CD14-positive monocyte (primary cell): ENCODE data around the gene CHRM4. TPM values are rescaled to one million over a fixed set of nuclear protein-coding genes. Genes with fewer than 3 reads are reported as not detected.
A peak's percentile ranks its signal among the peaks of the same experiment; 100 is the strongest.

Experiments used
- DNase-seq, 3 donors: peaks; one replicate each; pipeline ENCODE4 v3.0.0-alpha.2; 2011 to 2022
- H2AFZ ChIP-seq: 2 replicates; pipeline ENCODE4 v1.6.0; 2012; ENCODE audit warnings: mild to moderate bottlenecking, low read depth, low read length, inconsistent platforms; ENCODE audit not compliant: insufficient read depth, poor library complexity, severe bottlenecking
- H3K27ac ChIP-seq, 2 donors: 1 replicate in 1 of 2; 2 replicates in 1 of 2; pipeline ENCODE4 v1.5.1; 2012 to 2013; ENCODE audit warnings: low read length in 2 of 2, control low read depth in 1 of 2, inconsistent platforms in 1 of 2, low read depth in 1 of 2, mild to moderate bottlenecking in 1 of 2
- H3K27me3 ChIP-seq, 2 donors: one replicate each; pipeline versions ENCODE4 v1.6.0 to v1.6.1; 2011 to 2013; ENCODE audit warnings: low read length in 2 of 2; ENCODE audit not compliant: control insufficient read depth in 2 of 2, insufficient read depth in 2 of 2
- H3K36me3 ChIP-seq, 2 donors: replicated peaks in 1 of 2; 1 replicate in 1 of 2; 2 replicates in 1 of 2; pipeline versions ENCODE4 v1.5.1 to v1.6.1; 2012 to 2013; ENCODE audit warnings: low read length in 2 of 2, control low read depth in 1 of 2, inconsistent platforms in 1 of 2, mild to moderate bottlenecking in 1 of 2; ENCODE audit not compliant: insufficient read depth in 2 of 2, control insufficient read depth in 1 of 2
- H3K4me1 ChIP-seq, 2 donors: 1 replicate in 1 of 2; 2 replicates in 1 of 2; pipeline versions ENCODE4 v1.5.1 to v1.6.1; 2012 to 2013; ENCODE audit warnings: low read length in 2 of 2, control low read depth in 1 of 2, inconsistent platforms in 1 of 2, mild to moderate bottlenecking in 1 of 2, moderate library complexity in 1 of 2; ENCODE audit not compliant: insufficient read depth in 2 of 2, control insufficient read depth in 1 of 2
- H3K4me2 ChIP-seq: replicated peaks from 2 replicates; pipeline ENCODE3; 2012; ENCODE audit warnings: low read length, moderate library complexity, mild to moderate bottlenecking; ENCODE audit not compliant: poor library complexity, severe bottlenecking; ENCODE audit errors: extremely low read depth
- H3K4me3 ChIP-seq, 3 experiments: fragments of 200-600 bp in 1 of 3; sonication (generic) in 1 of 3; replicated peaks in 1 of 3; 1 replicate in 2 of 3; 2 replicates in 1 of 3; pipeline ENCODE4 v1.5.1; 2011 to 2013; ENCODE audit warnings: low read length in 3 of 3, mild to moderate bottlenecking in 3 of 3, control low read depth in 2 of 3, low read depth in 2 of 3, inconsistent platforms in 1 of 3, moderate library complexity in 1 of 3
- H3K79me2 ChIP-seq: 2 replicates; pipeline ENCODE4 v1.6.0; 2012; ENCODE audit warnings: mild to moderate bottlenecking, control low read depth, inconsistent platforms, low read length, moderate library complexity; ENCODE audit not compliant: insufficient read depth
- H3K9ac ChIP-seq: 2 replicates; pipeline ENCODE4 v1.6.0; 2017; ENCODE audit warnings: low read length, mild to moderate bottlenecking; ENCODE audit not compliant: insufficient read depth, poor library complexity, severe bottlenecking
- H3K9me3 ChIP-seq, 2 donors: replicated peaks in 1 of 2; 1 replicate in 1 of 2; 2 replicates in 1 of 2; pipeline versions ENCODE4 v1.5.1 to v1.6.1; 2012 to 2013; ENCODE audit warnings: low read length in 2 of 2, control low read depth in 1 of 2; ENCODE audit not compliant: control insufficient read depth in 1 of 2, insufficient read depth in 1 of 2
- H4K20me1 ChIP-seq: 2 replicates; pipeline ENCODE4 v1.6.0; 2012; ENCODE audit warnings: mild to moderate bottlenecking, low read length, control low read depth, moderate library complexity; ENCODE audit not compliant: insufficient read depth
- H3K27ac Mint-ChIP-seq, 7 donors: one replicate each; pipeline ENCODE4 v1.8.0; 2020; ENCODE audit warnings: mild to moderate bottlenecking in 7 of 7, mixed read lengths in 7 of 7, moderate library complexity in 6 of 7, inconsistent platforms in 2 of 7
- H3K27me3 Mint-ChIP-seq, 3 donors: one replicate each; pipeline ENCODE4 v1.8.0; 2021 to 2022; ENCODE audit warnings: low read depth in 3 of 3, mild to moderate bottlenecking in 3 of 3, mixed read lengths in 3 of 3, moderate library complexity in 3 of 3, inconsistent platforms in 1 of 3
- H3K36me3 Mint-ChIP-seq, 2 donors: one replicate each; pipeline ENCODE4 v1.8.0; 2020; ENCODE audit warnings: mixed read lengths in 2 of 2, inconsistent platforms in 1 of 2, mild to moderate bottlenecking in 1 of 2
- H3K4me1 Mint-ChIP-seq: one replicate; pipeline ENCODE4 v1.8.0; 2020; ENCODE audit warnings: mild to moderate bottlenecking, mixed read lengths
- H3K4me3 Mint-ChIP-seq, 2 donors: one replicate each; pipeline ENCODE4 v1.8.0; 2020; ENCODE audit warnings: mild to moderate bottlenecking in 2 of 2, mixed read lengths in 2 of 2, moderate library complexity in 1 of 2
- H3K9me3 Mint-ChIP-seq, 7 donors: one replicate each; pipeline ENCODE4 v1.8.0; 2020 to 2022; ENCODE audit warnings: mixed read lengths in 7 of 7, mild to moderate bottlenecking in 6 of 7, moderate library complexity in 6 of 7, inconsistent platforms in 2 of 7
- CTCF ChIP-seq: fragments of 200-600 bp; IDR thresholded peaks from one replicate; pipeline ENCODE4 v1.8.0; 2022; ENCODE audit warnings: antibody characterized with exemption, mild to moderate bottlenecking
- WGBS: methylation state at CpG from one replicate; pipeline ENCODE4 v1.1.5; 2013; ENCODE audit warnings: missing lambda C conversion rate; ENCODE audit not compliant: insufficient coverage; 5-methylcytosine and 5-hydroxymethylcytosine counted together
- intact Hi-C, 2 donors: fragments of 100-400 bp; cut with micrococcal nuclease; formaldehyde crosslinking; loops; one replicate each; pipeline versions ENCODE4 v1.15.0 to v1.15.1; 2023
- polyA plus RNA-seq, 3 donors: library from polyadenylated mRNA; depleted of rRNA in 1 of 3; unstranded in 2 of 3; stranded (reverse) in 1 of 3; fragments of 300-500 nt in 2 of 3; fragments of >200 nt in 1 of 3; fragmentation: Illumina TruSeq in 2 of 3; gene quantifications; 1 replicate in 2 of 3; 2 replicates in 1 of 3; pipeline ENCODE4 v1.2.3, GENCODE V29; 2012 to 2021

Gene CHRM4
- polyA plus RNA-seq, 3 donors: 0.15 to 0.57 TPM; not detected in 1

DNA sequence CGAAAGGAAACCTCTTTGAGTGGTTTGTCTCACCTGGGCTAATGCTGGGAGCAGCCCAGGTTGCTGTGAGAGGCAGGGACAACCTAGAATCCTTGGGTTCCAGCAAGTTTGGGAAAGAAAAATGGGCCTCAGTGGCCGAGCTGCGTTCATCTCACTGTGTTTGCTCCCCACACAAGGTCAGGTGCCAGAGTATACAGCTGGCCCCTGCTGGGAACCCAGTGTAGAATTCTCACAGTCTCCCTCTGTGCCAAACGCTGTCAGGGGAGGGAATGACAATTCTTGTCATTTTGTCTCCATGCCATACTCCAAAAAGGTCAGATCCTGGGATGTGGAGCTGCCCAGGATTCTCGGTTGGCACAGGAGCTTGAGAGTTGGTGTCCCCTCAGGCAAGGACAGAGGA lies 40.0 kb downstream of the CHRM4 start:
- DNase-seq: no peak
- no peak overlapping the region for H2AFZ ChIP-seq
- TF ChIP-seq CTCF: no peak
- peak overlapping the region in 1 of 2 donors; percentile 70 for H3K27ac ChIP-seq
- peak overlapping the region; percentile 25 for H3K9ac ChIP-seq
- H3K36me3 Mint-ChIP-seq: peaks cover 21 to 65% of the 10 kb centered on the region in 2 donors
- H3K79me2 ChIP-seq: peaks cover 98% of the 10 kb centered on the region
- peaks cover 97% of the 10 kb centered on the region for H4K20me1 ChIP-seq
- no peaks in the 10 kb centered on the region for H3K27me3 ChIP-seq
- no peaks in the 10 kb centered on the region for H3K27me3 Mint-ChIP-seq
- H3K9me3 ChIP-seq: no peaks in the 10 kb centered on the region
- intact Hi-C loops: loop anchor here in 1 of 2 donors (2.0 kb wide), 1 partner anchor 15 kb away; no protein-coding TSS in a partner anchor
- H3K9me3 Mint-ChIP-seq: no peaks in the 10 kb centered on the region
- 93% methylated on average over 4 of the region's 5 CpGs for WGBS
- peaks cover 29 to 51% of the 10 kb centered on the region in 2 donors for H3K36me3 ChIP-seq
- H3K4me1 ChIP-seq: peaks cover 71 to 89% of the 10 kb centered on the region in 2 donors
- H3K4me3 ChIP-seq: no peak overlapping the region
- no peak overlapping the region for H3K4me2 ChIP-seq
- no peak overlapping the region for H3K4me3 Mint-ChIP-seq
- H3K4me1 Mint-ChIP-seq: peaks cover 83% of the 10 kb centered on the region
- H3K27ac Mint-ChIP-seq: peak overlapping the region in 6 of 7 donors; percentile 6 to 89 (median 66)

DNA sequence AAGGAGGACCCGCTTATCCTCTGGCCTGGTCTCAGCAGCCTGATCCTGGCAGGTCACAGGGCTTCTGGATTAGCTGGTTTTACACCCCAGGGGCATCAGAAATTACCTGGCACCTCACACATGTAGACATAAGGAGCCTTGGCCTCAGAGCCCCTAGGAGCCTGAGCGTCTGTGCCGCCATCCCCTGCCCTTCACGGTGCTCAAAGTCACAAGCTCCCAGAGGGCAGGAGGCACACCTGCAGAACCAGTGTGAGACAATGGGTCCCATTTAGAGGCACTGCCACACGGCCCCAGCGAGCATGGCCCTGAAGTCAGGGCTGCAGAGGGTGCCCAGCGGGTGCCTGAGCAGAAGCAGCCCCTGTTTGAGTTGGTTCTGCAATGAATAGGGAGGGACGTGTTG lies 40.4 kb downstream of the CHRM4 start:
- intact Hi-C loops: no loop called here
- Mint-ChIP-seq H3K4me1 (peaks cover 83% of the 10 kb centered on the region), H3K27me3 (no peaks in the 10 kb centered on the region), H3K9me3 (no peaks in the 10 kb centered on the region), H3K36me3 (peaks cover 17 to 62% of the 10 kb centered on the region in 2 donors), H3K4me3 (no peak overlapping the region), H3K27ac (peak overlapping the region in 5 of 7 donors; percentile 6 to 85 (median 41))
- Histone ChIP-seq H3K27me3 (no peaks in the 10 kb centered on the region), H3K36me3 (peaks cover 27 to 48% of the 10 kb centered on the region in 2 donors), H3K4me1 (peaks cover 66 to 88% of the 10 kb centered on the region in 2 donors), H2AFZ (no peak overlapping the region), H3K27ac (peak overlapping the region in 1 of 2 donors; percentile 70), H3K79me2 (peaks cover 98% of the 10 kb centered on the region), H3K4me2 (no peak overlapping the region), H3K9ac (peak overlapping the region; percentile 25), H3K9me3 (no peaks in the 10 kb centered on the region), H3K4me3 (no peak overlapping the region), H4K20me1 (peaks cover 97% of the 10 kb centered on the region)
- WGBS: 89% methylated on average over 6 of the region's 8 CpGs
- no peak for DNase-seq
- TF ChIP-seq CTCF: no peak
